SK-N-SH (cell line): ENCODE measurements around the gene GJA8. TPM values are rescaled to one million over a fixed set of nuclear protein-coding genes. Genes with fewer than 3 reads are reported as not detected.

Experiments
- CTCF ChIA-PET: fragments of 300-600, 350-600 bp; formaldehyde crosslinking; extraction: SDS; loops from one replicate; lab custom pipeline; 2021; lab: Yijun Ruan, JAX
- POLR2A ChIA-PET: fragments of 350-600 bp; sonication (Branson Sonifier 250); formaldehyde crosslinking; extraction: SDS; loops from one replicate; lab custom pipeline; 2020; ENCODE audit warnings: antibody characterized with exemption, inconsistent platforms; lab: Yijun Ruan, JAX
- DNase-seq: peaks from one replicate; pipeline ENCODE4 v3.0.0; 2012
- H2AFZ ChIP-seq: fragments of 200-600 bp; sonication (generic); 2 replicates; pipeline ENCODE4 v1.8.1; 2016; ENCODE audit warnings: antibody characterized with exemption, mild to moderate bottlenecking, low read depth
- H3F3A ChIP-seq: fragments of 200-600 bp; sonication (generic); replicated peaks from 2 replicates; pipeline ENCODE3; 2016; ENCODE audit warnings: antibody characterized with exemption, mild to moderate bottlenecking; ENCODE audit not compliant: insufficient read depth
- H3K27ac ChIP-seq, 2 experiments: fragments of 200-500 bp in 1 of 2; fragments of 200-600 bp in 1 of 2; sonication (Bioruptor generic) in 1 of 2; sonication (generic), shearing (Covaris generic) in 1 of 2; 2 replicates each; pipeline versions ENCODE4 v1.5.1 to v1.6.1; 2014 to 2016; ENCODE audit warnings: low read depth in 2 of 2, inconsistent platforms in 1 of 2, low read length in 1 of 2, mild to moderate bottlenecking in 1 of 2, mixed read lengths in 1 of 2
- H3K27me3 ChIP-seq: fragments of 200-600 bp; sonication (generic), shearing (Covaris generic); 2 replicates; pipeline ENCODE4 v1.6.1; 2016; ENCODE audit warnings: mixed run types; ENCODE audit not compliant: insufficient read depth
- H3K36me3 ChIP-seq, 2 experiments: fragments of 200-500 bp in 1 of 2; fragments of 200-600 bp in 1 of 2; sonication (Bioruptor generic) in 1 of 2; sonication (generic) in 1 of 2; replicated peaks in 1 of 2; 2 replicates each; pipeline versions ENCODE3 to v1.5.1; 2014 to 2016; ENCODE audit warnings: low read length in 1 of 2, mild to moderate bottlenecking in 1 of 2; ENCODE audit not compliant: insufficient read depth in 2 of 2, control insufficient read depth in 1 of 2
- H3K4me1 ChIP-seq, 2 experiments: fragments of 200-500 bp in 1 of 2; fragments of 200-600 bp in 1 of 2; sonication (Bioruptor generic) in 1 of 2; sonication (generic), shearing (Covaris generic) in 1 of 2; 2 replicates each; pipeline versions ENCODE4 v1.5.1 to v1.6.1; 2014 to 2016; ENCODE audit warnings: low read depth in 1 of 2, low read length in 1 of 2, mixed run types in 1 of 2; ENCODE audit not compliant: insufficient read depth in 2 of 2, control insufficient read depth in 1 of 2
- H3K4me2 ChIP-seq: fragments of 200-600 bp; sonication (generic), shearing (Covaris generic); 2 replicates; pipeline ENCODE4 v1.6.1; 2017; ENCODE audit warnings: mixed run types
- H3K4me3 ChIP-seq, 2 experiments: fragments of 200-500 bp in 1 of 2; fragments of 200-600 bp in 1 of 2; sonication (Bioruptor generic) in 1 of 2; sonication (generic), shearing (Covaris generic) in 1 of 2; 2 replicates each; pipeline versions ENCODE4 v1.5.1 to v1.8.1; 2014 to 2016; ENCODE audit warnings: low read depth in 2 of 2, inconsistent platforms in 1 of 2, low read length in 1 of 2, mild to moderate bottlenecking in 1 of 2, mixed read lengths in 1 of 2, moderate library complexity in 1 of 2
- H3K79me2 ChIP-seq: fragments of 200-600 bp; sonication (generic); 2 replicates; pipeline ENCODE4 v1.8.1; 2017; ENCODE audit warnings: mild to moderate bottlenecking; ENCODE audit not compliant: insufficient read depth
- H3K9ac ChIP-seq: fragments of 200-600 bp; sonication (generic); 2 replicates; pipeline ENCODE4 v1.6.1; 2017; ENCODE audit warnings: mixed run types
- H3K9me2 ChIP-seq: fragments of 200-600 bp; sonication (generic); 2 replicates; pipeline ENCODE4 v1.6.1; 2017; ENCODE audit warnings: mixed run types
- H3K9me3 ChIP-seq: fragments of 200-600 bp; sonication (generic); 2 replicates; pipeline ENCODE4 v1.6.1; 2017; ENCODE audit warnings: mixed run types, mild to moderate bottlenecking, moderate library complexity
- H4K20me1 ChIP-seq: fragments of 200-600 bp; sonication (generic); 2 replicates; pipeline ENCODE4 v1.6.1; 2017; ENCODE audit warnings: mild to moderate bottlenecking, mixed run types; ENCODE audit not compliant: insufficient read depth
- EZH2phosphoT487 ChIP-seq: fragments of 200-600 bp; sonication (generic); IDR thresholded peaks from 2 replicates; pipeline ENCODE4 v1.6.1; 2017; ENCODE audit warnings: low read depth, mixed run types, mild to moderate bottlenecking, antibody characterized with exemption, moderate library complexity, borderline replicate concordance
- GATA2 ChIP-seq: sonication (generic); formaldehyde crosslinking; IDR thresholded peaks from 2 replicates; pipeline ENCODE4 v1.5.0; 2020; ENCODE audit warnings: mild to moderate bottlenecking, missing genetic modification reagents
- JUND ChIP-seq: IDR thresholded peaks from 2 replicates; pipeline ENCODE4 v1.4.0; 2012
- NRF1 ChIP-seq: IDR thresholded peaks from 2 replicates; pipeline ENCODE4 v1.6.1; 2012; ENCODE audit warnings: low read depth, mild to moderate bottlenecking, low read length
- POLR2AphosphoS5 ChIP-seq: IDR thresholded peaks from 2 replicates; pipeline ENCODE4 v1.6.1; 2012; ENCODE audit warnings: low read depth, low read length
- RAD21 ChIP-seq: IDR thresholded peaks from 2 replicates; pipeline ENCODE4 v1.6.1; 2012; ENCODE audit warnings: mild to moderate bottlenecking, low read length
- RCOR1 ChIP-seq: fragments of 150-350 bp; IDR thresholded peaks from 2 replicates; pipeline ENCODE4 v1.6.1; 2017; ENCODE audit warnings: antibody characterized with exemption, low read length
- SMC3 ChIP-seq: IDR thresholded peaks from 2 replicates; pipeline ENCODE4 v1.6.1; 2012; ENCODE audit warnings: low read depth, low read length, improper control_type of control experiment
- TCF12 ChIP-seq: IDR thresholded peaks from 2 replicates; pipeline ENCODE4 v1.4.0; 2012
- TEAD4 ChIP-seq: IDR thresholded peaks from 2 replicates; pipeline ENCODE4 v1.4.0; 2012; ENCODE audit warnings: mild to moderate bottlenecking, borderline replicate concordance; ENCODE audit not compliant: insufficient read depth
- WGBS: methylation state at CpG from one replicate; pipeline ENCODE4 v1.1.6; 2017; ENCODE audit warnings: low lambda C conversion rate; 5-methylcytosine and 5-hydroxymethylcytosine counted together
- polyA plus RNA-seq, 3 experiments: library from polyadenylated mRNA; depleted of rRNA; stranded (reverse); fragments of >200 nt; gene quantifications; 2 replicates each; pipeline ENCODE4 v1.2.3, GENCODE V29; 2012
- TF ChIP-seq, protein P1 (sequence below): fragments of 200-600 bp; sonication (generic); IDR thresholded peaks from 2 replicates; pipeline ENCODE4 v1.6.1; 2017; ENCODE audit warnings: antibody characterized with exemption, mild to moderate bottlenecking, moderate library complexity
- TF ChIP-seq, protein P2 (sequence below): fragments of 150-350 bp; IDR thresholded peaks from 2 replicates; pipeline ENCODE4 v1.6.1; 2016; ENCODE audit warnings: mild to moderate bottlenecking, low read depth, low read length
- TF ChIP-seq, protein P3 (sequence below): IDR thresholded peaks from 2 replicates; pipeline ENCODE4 v1.4.0; 2012; ENCODE audit warnings: low read depth, borderline replicate concordance

The GJA8 gene
- polyA plus RNA-seq, 1 of the 3 experiments (the other 2 are of a cell fraction): not detected

DNA sequence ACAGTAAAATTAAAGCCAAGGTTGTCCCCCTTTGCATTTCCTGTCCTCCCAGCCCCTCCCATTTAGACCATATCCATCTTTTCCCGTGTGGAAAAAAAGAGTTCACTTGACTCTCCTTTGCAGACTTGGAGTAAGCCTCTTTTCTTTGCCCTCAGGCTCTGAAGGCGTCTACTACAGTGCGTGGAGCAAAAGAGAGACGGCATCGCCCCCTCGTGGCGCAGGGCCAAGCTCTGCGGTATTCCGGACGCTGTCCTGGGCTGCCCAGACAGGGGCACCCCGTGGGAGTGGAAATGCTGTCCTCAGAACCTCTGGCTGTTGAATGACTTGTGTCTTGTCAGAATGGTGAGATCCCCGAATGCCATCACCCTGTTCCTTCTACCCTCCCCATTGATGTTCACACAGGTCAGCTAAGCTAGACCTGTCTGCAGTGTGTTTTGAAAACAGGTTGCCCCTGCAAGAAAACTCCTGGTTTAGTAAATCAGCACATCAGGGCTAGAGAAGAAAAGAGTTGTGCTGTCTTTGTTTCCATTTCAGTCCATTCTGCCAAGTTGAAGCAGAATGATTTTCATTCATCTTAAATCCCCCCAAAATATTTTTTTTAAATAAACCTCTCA lies 12.3 kb upstream of the GJA8 start:
- peak overlapping the region in 1 of 2 experiments; percentile 44; a peak in 1 of 4 replicates for H3K4me3 ChIP-seq
- no peak overlapping the region for H3K9ac ChIP-seq
- CTCF ChIA-PET: interaction anchor here (0.6 to 1.0 kb wide), 3 partner anchors 12 to 395 kb away, joined by 3 to 4 read pairs (median 3); no protein-coding TSS in a partner anchor
- H2AFZ ChIP-seq: no peak overlapping the region
- H3K4me1 ChIP-seq: no peaks in the 10 kb centered on the region; a peak in 1 of 4 replicates
- no peaks in the 10 kb centered on the region for H3K36me3 ChIP-seq
- H3K27me3 ChIP-seq: no peaks in the 10 kb centered on the region
- H3K9me2 ChIP-seq: no peaks in the 10 kb centered on the region
- peak; percentile 52 for DNase-seq
- H4K20me1 ChIP-seq: no peaks in the 10 kb centered on the region
- TF ChIP-seq NRF1: no peak
- TF ChIP-seq, protein P1, sequence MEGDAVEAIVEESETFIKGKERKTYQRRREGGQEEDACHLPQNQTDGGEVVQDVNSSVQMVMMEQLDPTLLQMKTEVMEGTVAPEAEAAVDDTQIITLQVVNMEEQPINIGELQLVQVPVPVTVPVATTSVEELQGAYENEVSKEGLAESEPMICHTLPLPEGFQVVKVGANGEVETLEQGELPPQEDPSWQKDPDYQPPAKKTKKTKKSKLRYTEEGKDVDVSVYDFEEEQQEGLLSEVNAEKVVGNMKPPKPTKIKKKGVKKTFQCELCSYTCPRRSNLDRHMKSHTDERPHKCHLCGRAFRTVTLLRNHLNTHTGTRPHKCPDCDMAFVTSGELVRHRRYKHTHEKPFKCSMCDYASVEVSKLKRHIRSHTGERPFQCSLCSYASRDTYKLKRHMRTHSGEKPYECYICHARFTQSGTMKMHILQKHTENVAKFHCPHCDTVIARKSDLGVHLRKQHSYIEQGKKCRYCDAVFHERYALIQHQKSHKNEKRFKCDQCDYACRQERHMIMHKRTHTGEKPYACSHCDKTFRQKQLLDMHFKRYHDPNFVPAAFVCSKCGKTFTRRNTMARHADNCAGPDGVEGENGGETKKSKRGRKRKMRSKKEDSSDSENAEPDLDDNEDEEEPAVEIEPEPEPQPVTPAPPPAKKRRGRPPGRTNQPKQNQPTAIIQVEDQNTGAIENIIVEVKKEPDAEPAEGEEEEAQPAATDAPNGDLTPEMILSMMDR: peak; percentile 54
- TF ChIP-seq SMC3: peak; percentile 29; the same call in 1 of the 2 replicates
- TF ChIP-seq RAD21: peak; percentile 58
- TF ChIP-seq, all 33 proteins: peak for 3
- POLR2A ChIA-PET: no interaction called here
- no peak overlapping the region for H3K27ac ChIP-seq
- no peaks in the 10 kb centered on the region for H3K79me2 ChIP-seq
- 7% methylated on average over 8 of the region's 12 CpGs for WGBS
- H3F3A ChIP-seq: no peaks in the 10 kb centered on the region
- H3K4me2 ChIP-seq: no peak overlapping the region
- H3K9me3 ChIP-seq: no peaks in the 10 kb centered on the region

DNA sequence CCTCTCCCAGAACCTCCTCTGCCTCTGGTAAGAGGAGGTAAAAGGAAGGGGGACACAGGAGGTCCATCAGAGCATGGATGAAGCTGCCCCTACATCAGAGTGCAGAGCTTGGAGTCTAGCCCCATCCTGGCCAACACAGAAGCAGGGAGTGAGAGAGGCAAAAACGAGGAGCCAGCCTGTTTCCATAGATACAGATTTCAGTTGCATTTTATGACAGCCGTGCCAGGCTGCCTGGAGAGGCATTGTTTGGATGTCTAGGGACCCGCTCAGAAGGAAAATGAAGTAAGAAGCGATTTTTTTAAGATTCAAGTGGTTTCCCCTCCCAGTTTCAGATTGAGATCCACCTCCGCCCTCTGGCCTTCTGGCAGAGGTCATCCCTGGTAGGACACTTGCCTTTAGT lies 11.5 kb upstream of the GJA8 start:
- Histone ChIP-seq H2AFZ (no peak overlapping the region), H3K9me3 (no peaks in the 10 kb centered on the region), H3K79me2 (no peaks in the 10 kb centered on the region), H3K4me2 (no peak overlapping the region), H3K36me3 (no peaks in the 10 kb centered on the region), H3K9ac (no peak overlapping the region), H3K27ac (no peak overlapping the region), H3K9me2 (no peaks in the 10 kb centered on the region), H3F3A (no peaks in the 10 kb centered on the region), H3K27me3 (no peaks in the 10 kb centered on the region), H4K20me1 (no peaks in the 10 kb centered on the region), H3K4me3 (no peak overlapping the region), H3K4me1 (no peaks in the 10 kb centered on the region; a peak in 1 of 4 replicates)
- TF ChIP-seq EZH2phosphoT487: no peak
- CTCF ChIA-PET: interaction anchor here (0.6 to 2.7 kb wide), 3 partner anchors 8 to 404 kb away, joined by 3 to 9 read pairs (median 4); no protein-coding TSS in a partner anchor
- WGBS: 46% methylated on average over 5 of the region's 5 CpGs
- POLR2A ChIA-PET: no interaction called here
- no peak for DNase-seq

DNA sequence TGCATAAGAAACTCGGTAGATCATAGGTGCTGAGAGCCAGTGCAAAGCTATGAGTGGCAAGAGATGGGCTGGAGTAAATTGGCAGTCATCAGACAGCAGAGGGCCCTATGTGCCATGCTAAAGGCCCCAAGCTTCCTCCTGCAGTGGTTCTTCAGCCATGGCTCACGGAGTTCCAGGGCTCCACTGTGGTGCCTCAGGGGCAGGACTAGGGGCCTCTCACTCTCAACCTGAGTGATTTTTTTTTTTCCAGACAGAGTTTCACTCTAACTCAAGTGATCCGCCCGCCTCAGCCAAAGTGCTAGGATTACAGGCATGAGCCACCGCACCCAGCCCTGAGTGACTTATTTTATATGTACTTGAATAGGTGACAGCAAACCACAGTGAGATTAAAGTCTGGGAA lies 10.4 kb upstream of the GJA8 start:
- no peak overlapping the region for H3K4me2 ChIP-seq
- no peak overlapping the region for H3K9ac ChIP-seq
- no peaks in the 10 kb centered on the region for H3K79me2 ChIP-seq
- ChIA-PET CTCF (interaction anchor here (0.6 to 3.7 kb wide), 36 partner anchors 9 to 618 kb away, joined by 3 to 59 read pairs (median 5); partner anchors contain the start of gene GJA8), POLR2A (no interaction called here)
- no peaks in the 10 kb centered on the region for H3K9me2 ChIP-seq
- no peak overlapping the region for H3K4me3 ChIP-seq
- 58% methylated on average over 5 of the region's 5 CpGs for WGBS
- peaks cover 0 to 5% of the 10 kb centered on the region in 2 experiments; a peak in 1 of 4 replicates for H3K4me1 ChIP-seq
- no peaks in the 10 kb centered on the region for H4K20me1 ChIP-seq
- H3K36me3 ChIP-seq: no peaks in the 10 kb centered on the region
- H2AFZ ChIP-seq: no peak overlapping the region
- DNase-seq: no peak
- H3K27me3 ChIP-seq: no peaks in the 10 kb centered on the region
- no peaks in the 10 kb centered on the region for H3K9me3 ChIP-seq
- H3F3A ChIP-seq: no peaks in the 10 kb centered on the region
- no peak overlapping the region for H3K27ac ChIP-seq
- TF ChIP-seq RAD21 (no peak), RCOR1 (no peak), TEAD4 (no peak), GATA2 (CRISPR knock-in tag) (no peak), POLR2AphosphoS5 (no peak), TCF12 (no peak), JUND (no peak)
- TF ChIP-seq, protein P2, sequence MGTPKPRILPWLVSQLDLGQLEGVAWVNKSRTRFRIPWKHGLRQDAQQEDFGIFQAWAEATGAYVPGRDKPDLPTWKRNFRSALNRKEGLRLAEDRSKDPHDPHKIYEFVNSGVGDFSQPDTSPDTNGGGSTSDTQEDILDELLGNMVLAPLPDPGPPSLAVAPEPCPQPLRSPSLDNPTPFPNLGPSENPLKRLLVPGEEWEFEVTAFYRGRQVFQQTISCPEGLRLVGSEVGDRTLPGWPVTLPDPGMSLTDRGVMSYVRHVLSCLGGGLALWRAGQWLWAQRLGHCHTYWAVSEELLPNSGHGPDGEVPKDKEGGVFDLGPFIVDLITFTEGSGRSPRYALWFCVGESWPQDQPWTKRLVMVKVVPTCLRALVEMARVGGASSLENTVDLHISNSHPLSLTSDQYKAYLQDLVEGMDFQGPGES: no peak
- TF ChIP-seq, protein P3, sequence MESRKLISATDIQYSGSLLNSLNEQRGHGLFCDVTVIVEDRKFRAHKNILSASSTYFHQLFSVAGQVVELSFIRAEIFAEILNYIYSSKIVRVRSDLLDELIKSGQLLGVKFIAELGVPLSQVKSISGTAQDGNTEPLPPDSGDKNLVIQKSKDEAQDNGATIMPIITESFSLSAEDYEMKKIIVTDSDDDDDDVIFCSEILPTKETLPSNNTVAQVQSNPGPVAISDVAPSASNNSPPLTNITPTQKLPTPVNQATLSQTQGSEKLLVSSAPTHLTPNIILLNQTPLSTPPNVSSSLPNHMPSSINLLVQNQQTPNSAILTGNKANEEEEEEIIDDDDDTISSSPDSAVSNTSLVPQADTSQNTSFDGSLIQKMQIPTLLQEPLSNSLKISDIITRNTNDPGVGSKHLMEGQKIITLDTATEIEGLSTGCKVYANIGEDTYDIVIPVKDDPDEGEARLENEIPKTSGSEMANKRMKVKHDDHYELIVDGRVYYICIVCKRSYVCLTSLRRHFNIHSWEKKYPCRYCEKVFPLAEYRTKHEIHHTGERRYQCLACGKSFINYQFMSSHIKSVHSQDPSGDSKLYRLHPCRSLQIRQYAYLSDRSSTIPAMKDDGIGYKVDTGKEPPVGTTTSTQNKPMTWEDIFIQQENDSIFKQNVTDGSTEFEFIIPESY: no peak
